GM20431 (cell line): ENCODE data around the gene METRN.

Source experiments
- in situ Hi-C: fragments of 300-500 bp; cut with MseI, MboI; formaldehyde crosslinking; loops from one replicate; pipeline ENCODE4 v1.15.0; 2020; ENCODE audit warnings: low sequenced_read_pairs; ENCODE audit not compliant: unreplicated experiment

The METRN gene

GRCh38 chr16:720990-721764, 6.3 kb downstream of the METRN start, which contains the start of gene ANTKMT:
Gene ANTKMT (plus strand): TSS chr16:721146. CDS start chr16:721275, 129 bp downstream.
- in situ Hi-C loops: no loop called here

- in situ Hi-C loops: no loop called here
Observed at GRCh38 chr16:721765-722540, 7.0 kb downstream of the METRN start.

- in situ Hi-C loops: no loop called here
Observed at GRCh38 chr16:722835-723633, 8.1 kb downstream of the METRN start.

- in situ Hi-C loops: no loop called here
Observed at GRCh38 chr16:723695-724094, 8.8 kb downstream of the METRN start.

GRCh38 chr16:724188-725040, 9.5 kb downstream of the METRN start:
- in situ Hi-C loops: no loop called here

GRCh38 chr16:725041-725376, 10.1 kb downstream of the METRN start:
- in situ Hi-C loops: no loop called here

- in situ Hi-C loops: no loop called here
Observed at GRCh38 chr16:725463-726187, 10.7 kb downstream of the METRN start.

- in situ Hi-C loops: no loop called here
Observed at GRCh38 chr16:726188-726437, 11.2 kb downstream of the METRN start.

- in situ Hi-C loops: no loop called here
Observed at GRCh38 chr16:726438-727290, 11.7 kb downstream of the METRN start, which contains the start of the genes CCDC78 and HAGHL. Gene CCDC78 (minus strand): TSS chr16:726443. CDS start chr16:726367, 76 bp downstream. Gene HAGHL (plus strand): TSS chr16:727106. CDS start chr16:727510, 404 bp downstream.

GRCh38 chr16:727291-727977, 12.5 kb downstream of the METRN start:
- in situ Hi-C loops: no loop called here

GRCh38 chr16:728131-728889, 13.4 kb downstream of the METRN start:
- in situ Hi-C loops: no loop called here

- in situ Hi-C loops: no loop called here
Observed at GRCh38 chr16:728890-729744, 14.2 kb downstream of the METRN start.

GRCh38 chr16:729768-730665, 15.1 kb downstream of the METRN start:
- in situ Hi-C loops: no loop called here

GRCh38 chr16:730666-731509, 16.0 kb downstream of the METRN start:
- in situ Hi-C loops: no loop called here
